DMS153 treated with DMSO at 0.1 percent for 48 hours (cell line): ENCODE measurements around the gene ZNF581.

Source experiments
- DNase-seq: peaks from one replicate; lab custom pipeline; 2025; ENCODE audit not compliant: unreplicated experiment; lab: John Stamatoyannopoulos, UW

ZNF581 gene

DNA sequence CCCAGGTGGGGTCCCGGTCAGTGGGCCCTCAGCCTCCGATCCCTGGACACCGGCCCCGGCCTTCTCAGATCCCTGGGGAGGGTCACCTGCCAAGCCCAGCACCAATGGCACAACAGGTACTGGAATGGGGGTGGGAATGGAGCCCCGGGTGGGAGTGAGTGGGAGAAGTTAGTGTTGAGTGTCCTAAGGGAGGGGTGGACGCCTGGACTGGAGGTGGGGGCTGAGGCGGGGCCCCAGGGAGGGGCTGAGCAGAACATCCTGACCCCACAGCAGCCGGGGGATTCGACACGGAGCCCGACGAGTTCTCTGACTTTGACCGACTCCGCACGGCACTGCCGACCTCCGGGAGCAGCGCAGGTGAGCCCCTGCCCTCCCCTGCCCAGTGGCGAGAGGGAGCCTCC, 49.2 kb downstream of the ZNF581 start:
- DNase-seq = no peak

DNA sequence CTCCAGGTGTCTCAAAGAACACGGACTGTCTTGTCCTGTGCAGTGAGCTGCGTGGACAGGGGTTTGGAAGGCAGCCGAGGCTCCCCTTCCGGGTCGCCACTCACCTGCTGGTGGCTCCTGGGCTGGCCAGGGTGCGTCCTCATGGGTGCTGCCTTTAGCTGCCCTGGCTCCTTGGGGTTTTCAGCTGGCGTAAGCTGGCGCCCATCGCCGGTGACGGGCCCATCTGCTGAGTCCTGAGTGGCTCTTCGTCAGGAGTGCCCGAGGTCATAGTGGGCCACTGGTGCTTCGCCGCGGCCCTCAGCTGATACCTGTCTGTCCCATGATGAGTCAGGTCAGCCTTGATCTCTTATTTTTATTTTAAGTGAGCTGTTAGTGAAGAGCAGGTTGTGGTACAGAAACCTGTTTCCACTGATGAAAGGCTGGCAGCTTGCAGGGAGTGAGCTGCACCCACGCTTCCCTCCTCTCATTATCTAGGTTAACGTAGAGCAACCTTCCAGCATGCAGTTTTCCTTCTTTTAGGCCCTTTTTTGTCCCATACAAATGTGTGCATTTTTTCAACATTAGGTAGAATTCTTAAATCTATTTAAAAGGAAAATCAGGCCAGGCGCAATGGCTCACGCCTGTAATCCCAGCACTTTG, 50.0 kb downstream of the ZNF581 start:
- no peak for DNase-seq

DNA sequence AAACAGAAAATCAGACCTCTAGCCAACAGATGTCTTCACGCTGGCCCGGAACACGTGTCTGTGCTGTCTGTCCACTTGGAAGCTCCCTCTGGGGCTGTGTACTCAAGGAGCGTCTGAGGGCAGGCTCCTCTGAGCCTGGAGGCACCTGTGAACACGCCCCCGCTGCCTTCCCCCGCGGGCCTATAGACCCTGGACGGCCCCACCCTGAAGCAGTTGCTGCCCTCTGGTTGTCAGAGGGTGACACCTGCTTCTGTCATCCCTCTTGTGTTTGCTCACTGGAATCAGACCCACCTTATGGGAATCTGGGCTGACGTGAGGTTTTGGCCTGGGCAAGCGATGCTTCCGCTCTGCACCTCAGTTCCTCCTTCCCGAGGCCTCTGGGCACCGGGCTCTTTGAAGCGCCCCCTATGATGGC, 50.8 kb downstream of the ZNF581 start:
- no peak for DNase-seq

DNA sequence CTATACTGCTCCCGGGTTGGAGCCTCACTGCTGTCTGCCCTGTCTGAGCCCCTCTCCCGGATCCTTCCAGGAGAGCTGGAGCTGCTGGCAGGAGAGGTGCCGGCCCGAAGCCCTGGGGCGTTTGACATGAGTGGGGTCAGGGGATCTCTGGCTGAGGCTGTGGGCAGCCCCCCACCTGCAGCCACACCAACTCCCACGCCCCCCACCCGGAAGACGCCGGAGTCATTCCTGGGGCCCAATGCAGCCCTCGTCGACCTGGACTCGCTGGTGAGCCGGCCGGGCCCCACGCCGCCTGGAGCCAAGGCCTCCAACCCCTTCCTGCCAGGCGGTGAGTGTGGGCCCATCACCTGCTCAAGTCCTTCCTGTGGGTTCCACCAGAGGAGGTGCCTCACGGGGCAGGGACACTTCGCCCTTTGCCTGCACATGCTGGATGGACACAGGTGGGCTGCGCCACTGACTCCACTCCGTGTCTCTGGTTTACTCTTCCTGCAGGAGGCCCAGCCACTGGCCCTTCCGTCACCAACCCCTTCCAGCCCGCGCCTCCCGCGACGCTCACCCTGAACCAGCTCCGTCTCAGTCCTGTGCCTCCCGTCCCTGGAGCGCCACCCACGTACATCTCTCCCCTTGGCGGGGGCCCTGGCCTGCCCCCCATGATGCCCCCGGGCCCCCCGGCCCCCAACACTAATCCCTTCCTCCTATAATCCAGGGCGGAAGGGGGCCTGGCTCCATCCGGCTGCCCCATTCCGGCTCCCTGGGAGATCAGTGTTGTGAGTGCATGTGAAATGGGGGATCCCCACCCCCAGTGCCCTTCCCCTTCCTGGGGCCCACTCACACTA, 51.4 kb downstream of the ZNF581 start:
- DNase-seq = no peak
